GM23338 (cell line): Measurements from ENCODE around the gene LYSET. TPM values are rescaled to one million over a fixed set of nuclear protein-coding genes. Genes with fewer than 3 reads are reported as not detected.

Experiments used
- ATAC-seq: fragments of 200-7000 bp; cut with Tn5 transposase; 3 replicates; pipeline ENCODE4 v1.9.1; 2020
- DNase-seq: peaks from one replicate; pipeline ENCODE4 v3.0.0-alpha.2; 2015; ENCODE audit warnings: low spot score
- H2AFZ ChIP-seq: fragments of 200-600 bp; sonication (generic); 2 replicates; pipeline ENCODE4 v1.8.0; 2016; ENCODE audit warnings: antibody characterized with exemption, mild to moderate bottlenecking, moderate library complexity
- H3F3A ChIP-seq: fragments of 200-600 bp; sonication (generic); replicated peaks from 2 replicates; pipeline ENCODE4 v1.8.0; 2017; ENCODE audit warnings: antibody characterized with exemption, mixed run types, low read depth
- H3K27ac ChIP-seq: fragments of 200-600 bp; sonication (generic); 2 replicates; pipeline ENCODE4 v1.6.1; 2016; ENCODE audit warnings: low read depth
- H3K27me3 ChIP-seq: fragments of 200-600 bp; sonication (generic); 2 replicates; pipeline ENCODE4 v1.8.0; 2016; ENCODE audit warnings: mild to moderate bottlenecking, mixed run types, moderate library complexity; ENCODE audit not compliant: insufficient read depth
- H3K36me3 ChIP-seq: fragments of 200-600 bp; sonication (generic); 2 replicates; pipeline ENCODE4 v1.8.0; 2016; ENCODE audit warnings: mild to moderate bottlenecking; ENCODE audit not compliant: insufficient read depth
- H3K4me1 ChIP-seq: fragments of 200-600 bp; sonication (generic); 2 replicates; pipeline ENCODE4 v1.8.0; 2016; ENCODE audit warnings: mild to moderate bottlenecking, moderate library complexity; ENCODE audit not compliant: insufficient read depth
- H3K4me2 ChIP-seq: fragments of 200-600 bp; sonication (generic); 2 replicates; pipeline ENCODE4 v1.7.1; 2017; ENCODE audit warnings: mixed run types
- H3K4me3 ChIP-seq: fragments of 200-600 bp; sonication (generic); 2 replicates; pipeline ENCODE4 v1.6.1; 2016; ENCODE audit warnings: mixed run types
- H3K79me2 ChIP-seq: fragments of 200-600 bp; sonication (generic); replicated peaks from 2 replicates; pipeline ENCODE4 v1.8.0; 2017; ENCODE audit warnings: mild to moderate bottlenecking; ENCODE audit not compliant: insufficient read depth
- H3K9me2 ChIP-seq: fragments of 200-600 bp; sonication (generic); 2 replicates; pipeline ENCODE4 v1.8.0; 2017; ENCODE audit not compliant: insufficient read depth
- H4K20me1 ChIP-seq: fragments of 200-600 bp; sonication (generic); replicated peaks from 2 replicates; pipeline ENCODE4 v1.8.0; 2017; ENCODE audit warnings: mild to moderate bottlenecking; ENCODE audit not compliant: insufficient read depth
- H3K27ac Mint-ChIP-seq: 2 replicates; pipeline ENCODE4 v1.8.0; 2020; ENCODE audit warnings: inconsistent platforms, mild to moderate bottlenecking, moderate library complexity, mixed read lengths
- H3K27me3 Mint-ChIP-seq: 3 replicates; pipeline ENCODE4 v1.8.0; 2022; ENCODE audit warnings: low read depth, mild to moderate bottlenecking, moderate library complexity, mixed read lengths, inconsistent platforms; ENCODE audit not compliant: insufficient read depth, poor library complexity
- H3K36me3 Mint-ChIP-seq: 3 replicates; pipeline ENCODE4 v1.8.0; 2021; ENCODE audit warnings: low read depth, mild to moderate bottlenecking, inconsistent platforms, moderate library complexity, mixed read lengths
- H3K4me1 Mint-ChIP-seq: 3 replicates; pipeline ENCODE4 v1.8.0; 2020; ENCODE audit warnings: mild to moderate bottlenecking, inconsistent platforms, mixed read lengths
- H3K4me3 Mint-ChIP-seq: 3 replicates; pipeline ENCODE4 v1.8.0; 2021; ENCODE audit warnings: moderate library complexity, mild to moderate bottlenecking, inconsistent platforms, mixed read lengths
- H3K9me3 Mint-ChIP-seq: 3 replicates; pipeline ENCODE4 v1.8.0; 2020; ENCODE audit warnings: moderate library complexity, mild to moderate bottlenecking, inconsistent platforms, mixed read lengths
- CTCF ChIP-seq, 2 experiments: fragments of 200-600 bp in 1 of 2; sonication (generic) in 1 of 2; conservative IDR thresholded peaks; 2 replicates each; pipeline versions ENCODE4 v1.5.1 to v1.6.1; 2016 to 2017; ENCODE audit warnings: antibody characterized with exemption in 2 of 2, low read depth in 2 of 2, mild to moderate bottlenecking in 2 of 2, moderate library complexity in 1 of 2
- ETS1 ChIP-seq: IDR thresholded peaks from 2 replicates; pipeline ENCODE4 v1.6.1; 2016; ENCODE audit warnings: antibody characterized with exemption
- EZH2phosphoT487 ChIP-seq: fragments of 200-600 bp; sonication (generic); IDR thresholded peaks from one replicate; pipeline ENCODE4 v1.8.1; 2018; ENCODE audit warnings: antibody characterized with exemption; ENCODE audit not compliant: unreplicated experiment
- STAT1 ChIP-seq: IDR thresholded peaks from one replicate; pipeline ENCODE4 v1.6.1; 2016; ENCODE audit warnings: antibody characterized with exemption; ENCODE audit not compliant: unreplicated experiment
- ZNF331 ChIP-seq: fragments of 250-450 bp; sonication (Bioruptor Pico); IDR thresholded peaks from 2 replicates; pipeline ENCODE4 v1.5.0; 2020; ENCODE audit warnings: low read depth, mild to moderate bottlenecking, moderate library complexity
- polyA plus RNA-seq: library from polyadenylated mRNA; unstranded; fragments of >200 nt; fragmentation: Nextera tagmentation; extraction: Ambion mirVana; gene quantifications from 2 replicates; pipeline ENCODE4 v1.2.1, GENCODE V29; 2016
- total RNA-seq: library from RNA; depleted of rRNA; stranded (reverse); fragments of >200 nt; shearing (Covaris generic); gene quantifications from 2 replicates; pipeline ENCODE4 v1.2.3, GENCODE V29; 2014

The LYSET gene
- total and polyA plus RNA-seq, 2 experiments from 2014 or later, result 14.2 to 34.0 TPM

GRCh38 chr14:93207468-93208308 lies 22.6 kb downstream of the LYSET start:
- Histone ChIP-seq H4K20me1 (no peaks in the 10 kb centered on the region; the same call in 1 of the 2 replicates), H3K9me2 (no peaks in the 10 kb centered on the region), H3K27ac (peak overlapping the region; percentile 50; the same call in 1 of the 2 replicates), H3K4me3 (peak overlapping the region; percentile 76), H2AFZ (peak overlapping the region; percentile 72), H3K36me3 (no peaks in the 10 kb centered on the region; the same call in 1 of the 2 replicates), H3K27me3 (no peaks in the 10 kb centered on the region), H3F3A (peaks cover 4% of the 10 kb centered on the region; the same call in 1 of the 2 replicates), H3K4me1 (peaks cover 3% of the 10 kb centered on the region; the same call in 1 of the 2 replicates), H3K4me2 (peak overlapping the region; percentile 90), H3K79me2 (peaks cover 29% of the 10 kb centered on the region)
- peak overlapping the region; percentile 64 for H3K27ac Mint-ChIP-seq
- H3K36me3 Mint-ChIP-seq, result peaks cover 15% of the 10 kb centered on the region
- 0 out of 3 replicates have a peak, but pooled peaks cover 2% of the 10 kb centered on the region for H3K9me3 Mint-ChIP-seq
- peaks cover 7% of the 10 kb centered on the region; the same call in 2 of the 3 replicates for H3K4me1 Mint-ChIP-seq
- peaks cover 5% of the 10 kb centered on the region for H3K27me3 Mint-ChIP-seq
- DNase-seq (peak; percentile 78), ATAC-seq (peak; percentile 83)
- peak overlapping the region; percentile 77 for H3K4me3 Mint-ChIP-seq
- TF ChIP-seq EZH2phosphoT487, result no peak
- no peak for TF ChIP-seq ZNF331 (CRISPR knock-in tag)
- peak; percentile 55 to 77 for TF ChIP-seq CTCF (conservative IDR thresholded peaks at IDR 0.05; ENCODE audit: low read depth in 2 of 2)
- TF ChIP-seq STAT1, result no peak
- no peak for TF ChIP-seq ETS1

GRCh38 chr14:93212432-93212831 lies 27.3 kb downstream of the LYSET start:
- Histone ChIP-seq H3K4me3 (no peak overlapping the region), H2AFZ (no peak overlapping the region), H4K20me1 (no peaks in the 10 kb centered on the region; the same call in 1 of the 2 replicates), H3F3A (peaks cover 4% of the 10 kb centered on the region; the same call in 1 of the 2 replicates), H3K4me1 (no peaks in the 10 kb centered on the region; the same call in 1 of the 2 replicates), H3K36me3 (peaks cover 7% of the 10 kb centered on the region; the same call in 1 of the 2 replicates), H3K4me2 (no peak overlapping the region), H3K9me2 (no peaks in the 10 kb centered on the region), H3K27me3 (no peaks in the 10 kb centered on the region), H3K27ac (no peak overlapping the region), H3K79me2 (peaks cover 16% of the 10 kb centered on the region; the same call in 1 of the 2 replicates)
- H3K4me3 Mint-ChIP-seq, result no peak overlapping the region
- no peak for TF ChIP-seq STAT1
- no peak for TF ChIP-seq ETS1
- ATAC-seq (no peak), DNase-seq (no peak)
- peaks cover 33% of the 10 kb centered on the region for H3K36me3 Mint-ChIP-seq
- no peaks in the 10 kb centered on the region; the same call in 2 of the 3 replicates for H3K9me3 Mint-ChIP-seq
- H3K27me3 Mint-ChIP-seq, result peaks cover 1% of the 10 kb centered on the region
- H3K27ac Mint-ChIP-seq, result no peak overlapping the region
- peaks cover 3% of the 10 kb centered on the region; the same call in 2 of the 3 replicates for H3K4me1 Mint-ChIP-seq
